ENCODE results near the gene SOX1.

The SOX1 gene

GRCh38 chr13:112110479-112110878 lies 43.5 kb downstream of the SOX1 start:
- no peak for DNase-seq

DNA sequence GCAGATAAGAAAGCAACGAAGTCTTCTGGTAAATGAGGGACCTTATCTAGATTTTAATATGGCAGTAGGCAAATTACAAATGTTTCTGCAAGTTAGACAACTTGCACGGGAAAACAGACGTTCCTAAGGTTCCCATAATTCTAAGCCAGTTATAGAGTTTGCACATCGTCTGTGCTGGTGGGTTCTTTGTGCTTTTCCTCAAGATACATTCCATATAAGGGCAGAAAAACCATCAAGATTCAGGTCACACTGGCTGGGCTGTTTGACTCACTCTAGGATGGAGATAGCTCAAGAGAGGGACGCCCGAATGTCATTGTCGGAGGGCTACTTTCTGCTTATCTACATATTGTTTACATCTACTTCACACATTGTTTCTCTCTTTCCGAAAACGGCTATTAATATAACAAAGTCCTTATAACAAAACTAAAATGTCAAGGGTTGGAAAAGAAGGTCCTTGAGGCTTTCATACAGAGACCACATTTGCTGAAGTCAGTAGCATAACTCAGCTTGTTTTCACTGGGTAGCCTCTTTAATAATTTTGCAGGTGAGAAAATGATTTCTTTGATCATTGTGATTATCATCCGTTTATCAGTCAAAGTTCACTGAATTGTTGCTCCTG lies 44.4 kb downstream of the SOX1 start:
- no peak for DNase-seq

DNA sequence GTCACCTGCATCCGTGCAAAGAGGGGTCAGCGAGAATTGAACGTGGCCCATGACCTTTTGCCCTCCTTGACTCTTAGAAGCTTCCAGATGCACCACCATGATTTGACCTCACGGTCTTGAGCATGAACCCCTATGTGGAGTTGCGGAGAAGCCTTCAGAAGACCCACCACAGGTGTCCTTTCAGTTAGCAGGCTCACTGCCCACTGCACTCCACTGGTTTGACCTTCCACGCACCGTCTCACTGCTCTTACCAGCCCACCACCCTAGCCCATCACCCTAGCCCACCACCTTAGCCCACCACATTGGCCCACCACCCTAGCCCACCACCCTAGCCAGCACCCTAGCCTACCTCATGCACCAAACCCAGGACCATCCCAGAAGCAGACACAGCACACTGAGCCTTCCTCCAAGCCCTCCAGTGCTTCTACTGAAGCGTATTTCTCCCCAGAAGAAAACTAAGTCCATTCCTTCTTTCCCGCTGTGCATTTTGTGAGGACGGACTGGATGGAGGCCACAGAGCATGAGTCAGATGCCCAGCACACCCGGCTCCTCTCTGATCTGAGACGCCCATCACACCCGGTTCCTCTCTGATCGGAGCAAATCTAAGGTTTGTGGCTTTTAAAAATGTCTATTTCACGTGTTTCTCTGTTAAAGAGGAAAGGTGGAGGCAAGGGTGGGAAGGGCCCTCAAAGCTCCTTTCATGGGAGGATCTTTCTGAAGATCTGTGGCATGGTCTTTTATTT lies 45.8 kb downstream of the SOX1 start:
- DNase-seq = no peak

DNA sequence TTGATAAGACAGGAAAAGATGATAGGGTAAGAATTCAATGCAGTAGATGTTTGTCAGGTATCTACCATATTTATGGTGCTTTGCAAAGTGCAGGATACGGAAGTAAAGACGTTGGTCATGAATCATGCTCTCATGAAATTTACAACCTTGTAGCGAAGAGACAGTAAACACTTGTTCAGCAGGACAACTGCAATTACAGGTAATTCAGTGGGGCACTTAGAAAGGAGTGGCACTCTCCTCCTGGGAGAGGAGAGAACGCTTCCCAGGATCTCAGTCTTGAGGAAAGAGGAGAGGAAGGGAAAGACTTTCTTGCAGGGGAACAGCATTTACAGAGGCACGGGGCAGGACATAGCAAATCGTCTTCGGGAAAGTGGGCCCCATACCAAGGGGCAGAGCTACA lies 46.4 kb downstream of the SOX1 start:
- DNase-seq = no peak

- DNase-seq = no peak
These were observed 46.9 kb downstream of the SOX1 start for GRCh38 chr13:112113851-112114250.

- no peak for DNase-seq
These were observed 47.4 kb downstream of the SOX1 start for GRCh38 chr13:112114391-112114790.

- DNase-seq = no peak
These were observed 48.6 kb downstream of the SOX1 start for GRCh38 chr13:112115403-112116091.

DNA sequence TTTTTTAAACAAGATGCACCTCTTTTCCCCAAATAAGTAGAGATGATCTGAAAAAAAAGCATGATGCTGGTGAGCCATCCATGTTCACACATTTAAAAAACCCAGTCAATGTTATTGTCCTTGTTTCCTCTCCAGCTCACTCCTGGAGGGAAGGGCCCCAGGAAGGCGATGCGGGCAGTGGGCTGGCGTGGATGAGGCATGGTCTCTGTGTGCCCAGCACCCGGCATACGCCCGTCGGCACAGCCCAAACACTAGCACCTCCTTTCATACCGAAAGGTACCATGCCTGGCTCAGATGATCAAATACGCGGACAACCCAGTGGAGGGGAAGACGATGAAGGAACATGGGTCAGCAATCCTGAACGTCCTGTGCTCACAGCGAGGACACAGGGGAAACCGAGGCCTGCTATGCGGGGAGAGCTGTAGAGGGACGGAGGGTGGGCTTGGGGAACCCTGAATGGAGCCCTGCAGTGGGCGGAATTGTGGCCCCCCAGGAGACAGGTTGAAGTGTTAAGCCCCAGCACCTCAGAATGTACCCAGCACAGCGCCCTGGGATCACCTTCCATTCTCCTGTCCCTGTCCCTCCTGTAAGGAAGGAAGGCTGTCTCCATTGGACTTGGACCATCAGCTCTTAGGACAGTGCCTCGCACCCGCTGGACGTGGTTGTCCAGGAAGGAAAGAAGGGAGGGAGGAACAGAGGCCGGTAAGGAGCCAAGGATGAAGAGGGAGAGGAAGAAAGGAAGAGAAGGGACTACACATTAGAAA lies 49.4 kb downstream of the SOX1 start:
- no peak for DNase-seq

- DNase-seq = no peak
These were observed 50.5 kb downstream of the SOX1 start for GRCh38 chr13:112117258-112117954.

- no peak for DNase-seq
These were observed 51.0 kb downstream of the SOX1 start for GRCh38 chr13:112117955-112118302.

- no peak for DNase-seq
These were observed 51.6 kb downstream of the SOX1 start for GRCh38 chr13:112118451-112119064.

- no peak for DNase-seq
These were observed 52.5 kb downstream of the SOX1 start for GRCh38 chr13:112119192-112120030.

DNA sequence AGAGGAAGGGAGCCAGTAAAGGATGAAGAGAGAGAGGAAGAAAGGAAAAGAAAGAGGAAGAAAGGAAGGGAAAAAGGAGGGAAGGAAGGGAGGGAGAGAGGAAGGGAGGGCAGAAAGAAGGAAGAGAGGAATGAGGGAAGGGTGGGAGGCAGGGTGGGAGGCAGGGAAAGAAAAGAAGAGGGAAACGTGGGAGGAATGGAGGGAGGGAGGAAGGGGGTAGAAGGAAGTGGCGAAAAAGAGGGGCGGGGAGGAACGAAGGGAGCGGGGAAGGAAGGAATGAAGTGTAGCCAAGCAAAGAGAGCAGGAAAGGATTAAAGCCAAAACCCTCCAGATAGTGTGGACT lies 53.1 kb downstream of the SOX1 start:
- no peak for DNase-seq
